ENCODE data around the gene TACC2.

Gene TACC2

DNA sequence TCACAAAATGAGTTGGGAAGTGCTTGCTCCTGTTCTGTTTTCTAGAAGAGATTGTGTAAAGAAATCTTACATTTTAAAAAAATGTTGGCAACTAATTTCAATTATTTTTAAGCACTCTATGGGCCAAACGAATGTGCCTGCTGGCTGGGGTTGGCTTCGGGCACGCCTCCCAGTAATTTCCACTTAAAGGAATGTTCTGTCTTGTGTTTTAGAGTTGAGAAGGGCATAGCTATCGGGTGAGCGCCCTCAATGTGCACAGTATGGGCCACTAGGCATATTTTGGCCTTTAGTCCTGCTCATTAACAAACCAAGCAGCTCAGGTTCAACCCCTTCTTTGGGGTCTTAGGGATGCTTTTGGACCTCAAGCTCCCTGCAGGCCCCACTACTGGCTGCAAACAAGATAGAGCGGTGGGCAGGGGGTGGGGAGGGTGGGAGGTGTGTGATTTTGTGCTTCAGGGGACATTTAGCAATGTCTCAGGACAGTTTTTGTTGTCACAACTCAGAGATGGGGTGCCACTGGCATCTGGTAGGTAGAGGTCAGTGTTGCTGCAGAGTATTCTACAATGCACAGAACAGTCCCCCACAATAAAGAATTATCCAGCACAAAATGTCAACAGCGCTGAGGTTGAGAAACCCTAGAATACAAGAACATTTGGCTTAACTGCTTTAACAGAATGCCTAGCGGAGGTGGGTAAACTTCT is 40.7 kb downstream of the TACC2 start:
- no peak for DNase-seq

DNA sequence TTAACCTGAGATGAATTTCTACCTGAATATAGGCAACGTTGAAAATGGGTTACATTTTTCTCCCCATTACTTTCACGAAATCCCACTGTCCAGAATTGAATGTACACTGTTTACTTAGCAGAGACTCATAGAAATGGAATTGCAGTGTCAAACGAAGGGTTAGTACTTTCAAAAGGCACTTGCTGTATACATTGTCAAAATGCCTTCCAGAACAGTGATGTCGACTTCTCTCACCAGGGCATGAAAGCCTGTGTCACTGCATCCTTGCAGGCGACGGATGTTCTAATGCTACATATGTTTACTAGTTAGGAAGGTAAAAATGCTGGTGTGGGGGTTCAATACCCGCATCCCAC is 41.2 kb downstream of the TACC2 start:
- no peak for DNase-seq

DNA sequence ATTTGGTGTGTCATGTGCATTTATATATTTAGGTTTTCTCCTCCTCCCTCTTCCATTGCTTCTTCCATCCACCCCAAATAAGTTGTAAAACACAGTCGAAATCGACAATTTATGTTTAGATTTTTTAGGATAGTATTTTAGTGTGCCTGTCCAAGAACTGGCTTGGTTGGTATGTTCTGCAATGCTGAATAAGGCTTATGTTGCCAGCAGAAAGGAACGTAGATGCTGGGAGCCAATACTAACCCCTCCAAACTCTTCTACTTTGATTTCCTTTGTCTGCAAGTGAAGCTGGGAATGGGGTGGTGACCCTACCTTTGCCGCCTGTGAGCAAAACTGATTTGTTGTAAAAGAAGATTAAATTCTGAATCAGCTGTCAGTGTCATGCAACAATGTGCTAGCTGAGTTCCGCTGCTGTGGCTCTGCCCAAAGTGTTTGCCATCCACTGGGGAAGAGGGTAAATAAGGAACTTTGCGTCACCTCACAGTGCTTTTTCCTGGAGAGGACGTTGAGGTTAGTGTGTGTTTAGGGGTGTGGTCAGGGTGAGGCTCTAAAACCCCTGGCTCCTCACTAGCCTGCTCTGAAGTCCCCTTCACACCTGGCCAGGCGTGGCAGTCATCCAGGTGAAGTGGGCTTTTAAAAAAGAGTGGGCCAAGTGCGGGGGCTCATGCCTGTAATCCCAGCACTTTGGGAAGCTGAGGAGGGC is 44.4 kb downstream of the TACC2 start:
- DNase-seq: no peak

DNA sequence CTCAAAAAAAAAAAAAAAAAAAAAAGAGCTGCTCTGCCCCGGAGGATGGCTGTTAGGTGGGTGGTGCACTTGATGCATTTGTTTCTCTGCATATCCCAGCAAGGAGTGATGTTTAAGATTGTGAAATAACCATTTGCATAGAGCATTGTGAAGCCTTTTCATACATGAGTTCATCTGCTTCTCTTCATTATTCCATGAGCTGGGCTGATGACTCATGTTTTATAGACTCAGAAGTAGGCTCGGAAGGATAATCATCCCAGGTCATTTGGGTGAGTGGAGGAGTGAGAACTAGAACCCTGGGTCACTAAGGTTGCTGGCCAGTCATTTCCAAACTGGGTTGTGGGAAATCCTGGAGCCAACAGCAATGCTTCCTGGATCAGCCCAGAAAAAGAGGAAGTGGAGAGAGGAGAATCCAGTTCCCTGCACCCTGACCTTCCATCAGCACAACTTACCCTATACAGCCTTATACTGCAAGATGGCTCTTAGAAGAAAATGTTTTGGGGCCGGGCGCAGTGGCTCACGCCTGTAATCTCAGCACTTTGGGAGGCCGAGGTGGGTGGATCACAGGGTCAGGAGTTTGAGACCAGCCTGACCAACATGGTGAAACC is 45.3 kb downstream of the TACC2 start:
- DNase-seq: no peak

DNA sequence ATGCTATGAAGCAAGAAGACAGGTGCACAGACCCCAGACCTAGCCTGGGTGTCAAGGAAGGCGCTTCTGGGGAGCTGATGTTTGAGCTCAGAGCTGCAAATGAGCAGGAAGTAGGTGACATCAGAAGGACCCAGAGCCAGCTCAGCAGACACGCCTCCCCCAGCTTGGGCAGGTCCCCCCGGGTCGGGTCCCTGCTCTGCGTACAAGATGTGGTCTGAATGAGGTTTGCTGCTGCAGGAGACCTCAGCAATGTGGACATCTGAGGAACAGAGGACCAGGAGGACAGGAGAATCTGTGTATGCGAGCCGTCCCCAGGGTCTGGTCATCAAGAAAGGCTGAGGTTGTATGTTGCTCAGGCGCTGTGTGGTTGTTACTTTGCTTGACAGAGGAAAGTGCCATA is 51.8 kb downstream of the TACC2 start:
- DNase-seq: no peak

DNA sequence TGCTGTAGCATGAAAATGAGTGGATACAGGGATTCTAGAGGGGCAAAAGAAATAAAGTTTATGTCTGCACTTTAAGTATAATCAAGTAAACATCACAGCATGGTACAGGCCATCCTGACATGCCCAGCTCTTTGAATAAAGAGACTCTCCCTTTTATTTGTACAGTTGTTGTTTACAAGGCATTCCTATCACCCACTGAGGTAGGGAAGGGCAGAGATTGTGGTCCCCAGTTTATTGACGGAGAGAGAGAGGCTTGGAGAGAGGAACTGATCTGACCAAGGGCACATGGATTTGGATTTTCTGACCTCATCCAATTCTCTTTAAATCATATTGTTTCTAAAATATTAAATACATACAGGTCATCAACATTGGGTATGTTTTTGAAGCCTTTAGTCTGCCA is 53.9 kb downstream of the TACC2 start:
- no peak for DNase-seq

DNA sequence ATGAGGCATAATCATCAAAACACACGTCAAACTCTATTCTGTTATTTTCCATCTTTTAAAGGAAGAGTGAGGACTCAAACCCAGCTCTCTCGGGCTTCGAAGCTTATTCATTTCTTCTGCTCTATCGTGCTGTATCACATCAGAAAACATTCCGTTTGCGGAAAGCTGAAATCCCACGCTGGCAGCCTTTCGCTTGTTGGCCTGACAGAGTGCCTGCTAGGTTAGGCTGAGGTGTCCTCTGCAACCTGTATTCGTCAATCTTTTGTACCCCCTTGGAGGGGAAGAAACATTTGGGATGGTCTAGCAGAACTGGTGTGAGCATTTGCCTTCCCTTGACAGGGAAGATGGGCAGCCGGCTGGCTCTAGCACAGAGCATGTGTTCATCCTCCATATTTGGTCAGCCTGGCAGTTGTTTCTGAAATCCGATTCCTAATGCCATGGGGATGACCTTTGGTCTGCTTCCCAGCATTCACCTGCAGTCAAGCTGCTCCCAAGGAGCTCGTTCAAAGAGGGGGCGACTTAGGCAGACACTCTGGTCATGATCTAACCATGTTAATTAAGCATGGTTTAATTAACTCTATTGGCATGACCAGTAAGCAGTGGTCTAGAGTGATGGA is 55.2 kb downstream of the TACC2 start:
- DNase-seq: no peak

DNA sequence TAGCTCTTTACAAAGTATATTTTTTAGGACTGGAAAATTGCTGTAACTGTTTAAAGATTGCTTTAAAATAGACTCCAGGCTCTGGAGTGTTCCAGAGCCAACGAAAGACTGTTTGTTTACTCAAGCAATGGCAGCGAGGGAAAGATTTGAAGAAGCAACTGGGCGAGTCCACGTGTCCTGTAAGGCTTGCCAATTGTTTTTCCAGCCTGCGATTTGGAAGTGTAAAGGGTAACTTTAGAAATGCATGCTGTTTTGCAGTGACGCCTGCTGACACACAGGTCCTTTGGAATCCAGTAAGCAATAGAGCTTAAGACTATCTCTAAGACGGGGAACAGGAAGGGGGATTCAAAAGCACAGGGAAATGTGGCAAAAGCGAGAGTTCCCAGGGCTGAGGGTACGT is 55.8 kb downstream of the TACC2 start:
- no peak for DNase-seq

DNA sequence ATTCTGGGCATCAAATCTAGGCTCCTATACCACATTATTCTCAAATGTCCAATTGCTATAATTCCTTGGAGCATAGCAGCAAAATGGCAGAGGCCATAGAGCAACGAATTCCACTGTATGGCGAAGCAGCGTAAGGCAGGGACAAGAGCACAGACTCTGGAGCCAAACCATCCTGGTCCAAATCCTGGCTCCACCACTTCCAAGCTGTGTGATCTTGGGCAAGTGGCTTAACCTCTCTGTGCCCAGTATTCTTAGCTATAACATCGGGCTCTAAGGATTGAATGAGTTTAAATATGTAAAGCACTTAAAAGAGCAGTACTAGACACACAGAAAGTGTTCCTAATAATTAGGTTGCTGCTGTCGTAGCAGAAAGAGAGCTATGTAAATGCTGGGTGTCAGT is 56.2 kb downstream of the TACC2 start:
- DNase-seq: no peak

DNA sequence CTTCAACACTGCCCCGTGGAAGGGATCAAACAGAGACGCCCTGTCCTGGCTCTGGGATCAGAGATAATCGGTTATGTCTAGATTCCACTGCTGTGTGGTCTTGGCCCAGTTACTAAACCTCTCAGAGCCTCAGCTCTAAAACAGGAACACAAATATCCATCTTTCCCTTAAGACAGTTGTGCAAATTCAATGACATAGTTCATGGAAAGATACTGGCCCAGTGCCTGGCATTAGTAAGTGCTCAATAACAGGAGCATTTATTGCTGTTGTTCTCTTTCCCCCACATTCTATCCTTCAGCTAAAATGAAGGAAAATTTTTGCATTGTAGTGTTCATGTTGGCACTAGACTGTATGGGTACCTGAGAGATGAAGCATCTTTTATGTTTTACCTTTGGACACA is 58.6 kb downstream of the TACC2 start:
- DNase-seq: no peak

DNA sequence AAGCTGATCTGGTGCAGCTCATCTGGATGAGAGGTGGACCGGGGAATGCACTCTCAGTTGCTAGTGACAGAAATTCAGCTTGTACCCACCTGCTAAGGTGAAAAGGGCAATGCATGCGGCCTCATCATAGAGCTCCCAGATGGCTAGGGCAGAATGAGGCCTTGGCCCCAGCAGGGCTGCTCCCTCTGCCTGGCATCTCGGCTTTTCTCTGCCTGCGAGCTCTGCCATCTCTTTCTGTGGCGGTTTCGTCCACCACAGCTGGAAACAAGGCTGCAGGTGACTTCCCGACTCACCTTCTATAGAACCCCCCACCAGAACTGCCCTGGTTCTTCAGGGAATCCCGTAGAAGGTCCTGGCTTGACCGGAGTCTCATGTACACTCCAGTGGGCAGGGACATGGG is 60.1 kb downstream of the TACC2 start:
- no peak for DNase-seq

DNA sequence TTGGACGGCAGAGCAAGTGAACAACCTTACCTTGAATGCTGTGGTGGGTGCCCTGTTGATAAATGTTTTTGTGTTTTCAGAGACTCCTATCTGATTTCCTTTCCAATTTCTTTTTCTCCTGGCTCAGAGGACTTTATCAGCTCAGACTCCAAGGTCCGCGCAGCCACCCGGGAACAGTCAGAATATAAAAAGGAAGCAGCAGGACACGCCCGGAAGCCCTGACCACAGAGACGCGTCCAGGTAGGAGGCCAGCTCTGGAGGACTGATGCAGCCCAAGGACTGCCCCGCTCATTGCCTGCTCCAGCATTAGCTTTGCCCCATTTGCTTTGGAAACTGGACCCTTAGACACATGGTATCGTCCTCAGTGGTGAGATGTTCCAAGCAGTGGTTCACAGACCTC is 61.3 kb downstream of the TACC2 start:
- no peak for DNase-seq

DNA sequence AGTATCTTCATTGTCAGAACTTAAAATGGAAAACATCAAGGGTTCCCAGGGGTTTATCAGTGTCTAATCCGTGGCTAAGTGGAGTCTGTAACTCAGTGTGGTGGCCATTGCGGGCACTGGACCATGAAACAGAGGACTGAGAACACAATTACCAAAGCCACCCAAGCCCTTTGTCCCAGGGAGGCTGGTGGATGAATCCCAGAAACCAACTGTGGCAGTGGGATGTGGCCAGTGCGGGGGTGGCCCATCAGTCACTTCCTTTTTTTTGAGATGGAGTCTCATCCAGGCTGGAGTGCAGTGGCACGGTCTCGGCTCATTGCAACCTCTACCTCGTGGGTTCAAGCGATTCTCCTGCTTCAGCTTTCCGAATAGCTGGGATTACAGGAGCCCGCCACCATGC is 61.8 kb downstream of the TACC2 start:
- no peak for DNase-seq

DNA sequence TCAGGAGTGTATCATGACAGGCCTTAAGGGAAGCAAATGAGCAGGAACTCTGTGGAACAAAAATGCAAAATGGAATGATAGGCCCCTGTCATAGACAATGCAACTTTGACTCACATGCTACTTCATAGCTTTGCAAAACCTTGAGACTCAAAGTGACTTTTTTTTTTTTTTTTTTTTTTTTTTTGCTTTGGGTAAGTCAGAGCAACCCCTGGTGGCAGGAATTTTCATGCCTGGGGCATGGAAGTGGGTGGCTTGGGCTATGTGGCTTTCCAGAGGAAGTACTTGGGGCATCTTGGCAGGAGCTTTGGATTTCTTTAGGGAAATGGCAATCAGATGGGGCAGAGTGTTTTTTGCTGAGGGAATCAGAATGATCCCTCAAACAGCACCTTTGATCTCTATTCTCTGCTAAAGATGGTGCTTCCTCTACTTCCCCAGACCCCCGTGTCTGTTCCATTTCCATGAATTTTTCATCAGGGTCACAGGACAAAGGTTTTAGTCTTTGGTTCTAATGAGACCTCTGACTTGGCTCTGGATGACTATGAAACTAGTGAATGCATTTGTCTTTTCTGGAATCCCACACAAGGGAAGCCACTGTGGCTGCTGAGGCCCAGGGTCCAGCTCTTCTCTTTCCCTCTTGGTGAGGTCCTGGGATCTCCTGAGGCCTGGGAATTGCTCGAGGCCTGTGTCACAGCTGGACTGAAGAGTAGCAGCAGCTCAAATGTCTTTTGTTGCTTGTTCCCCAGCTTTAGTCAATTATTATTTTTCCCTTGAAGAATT is 62.8 kb downstream of the TACC2 start:
- no peak for DNase-seq

DNA sequence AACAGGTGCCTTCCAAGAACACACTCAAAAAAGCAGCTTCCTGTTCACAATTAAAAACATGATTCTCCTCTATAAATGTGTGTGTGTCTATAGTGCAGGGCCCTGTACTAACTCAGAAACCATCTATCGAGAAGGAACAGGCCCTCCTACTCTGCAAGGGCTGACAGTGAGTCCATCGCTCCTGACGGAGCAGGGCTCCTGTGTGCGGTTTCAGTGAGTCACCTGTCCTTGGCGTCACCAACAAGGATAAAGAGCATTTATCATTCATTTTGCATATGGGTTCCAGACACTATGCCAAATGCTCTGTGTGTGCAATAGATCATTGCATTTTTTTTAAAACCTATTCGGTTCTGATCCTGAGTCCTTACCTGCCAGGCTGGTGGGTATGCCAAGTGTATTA is 63.7 kb downstream of the TACC2 start:
- no peak for DNase-seq

DNA sequence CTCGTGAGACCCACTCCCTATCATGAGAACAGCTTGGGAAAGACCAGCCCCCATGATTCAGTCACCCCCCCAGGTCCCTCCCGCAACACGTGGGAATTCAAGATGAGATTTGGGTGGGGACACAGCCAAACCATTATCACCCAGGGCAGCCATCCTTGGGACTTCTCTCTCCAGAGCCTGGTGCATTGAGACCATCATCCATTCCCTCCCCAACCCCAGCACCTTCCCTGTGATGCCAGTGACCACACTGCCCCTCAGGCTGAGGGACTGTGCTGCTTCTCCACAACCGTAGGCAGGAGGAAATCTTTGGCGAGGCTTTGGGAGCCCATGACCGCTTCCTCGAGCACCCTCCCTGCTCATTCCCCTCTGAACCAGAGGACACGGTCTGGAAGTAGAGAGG is 64.4 kb downstream of the TACC2 start:
- no peak for DNase-seq

DNA sequence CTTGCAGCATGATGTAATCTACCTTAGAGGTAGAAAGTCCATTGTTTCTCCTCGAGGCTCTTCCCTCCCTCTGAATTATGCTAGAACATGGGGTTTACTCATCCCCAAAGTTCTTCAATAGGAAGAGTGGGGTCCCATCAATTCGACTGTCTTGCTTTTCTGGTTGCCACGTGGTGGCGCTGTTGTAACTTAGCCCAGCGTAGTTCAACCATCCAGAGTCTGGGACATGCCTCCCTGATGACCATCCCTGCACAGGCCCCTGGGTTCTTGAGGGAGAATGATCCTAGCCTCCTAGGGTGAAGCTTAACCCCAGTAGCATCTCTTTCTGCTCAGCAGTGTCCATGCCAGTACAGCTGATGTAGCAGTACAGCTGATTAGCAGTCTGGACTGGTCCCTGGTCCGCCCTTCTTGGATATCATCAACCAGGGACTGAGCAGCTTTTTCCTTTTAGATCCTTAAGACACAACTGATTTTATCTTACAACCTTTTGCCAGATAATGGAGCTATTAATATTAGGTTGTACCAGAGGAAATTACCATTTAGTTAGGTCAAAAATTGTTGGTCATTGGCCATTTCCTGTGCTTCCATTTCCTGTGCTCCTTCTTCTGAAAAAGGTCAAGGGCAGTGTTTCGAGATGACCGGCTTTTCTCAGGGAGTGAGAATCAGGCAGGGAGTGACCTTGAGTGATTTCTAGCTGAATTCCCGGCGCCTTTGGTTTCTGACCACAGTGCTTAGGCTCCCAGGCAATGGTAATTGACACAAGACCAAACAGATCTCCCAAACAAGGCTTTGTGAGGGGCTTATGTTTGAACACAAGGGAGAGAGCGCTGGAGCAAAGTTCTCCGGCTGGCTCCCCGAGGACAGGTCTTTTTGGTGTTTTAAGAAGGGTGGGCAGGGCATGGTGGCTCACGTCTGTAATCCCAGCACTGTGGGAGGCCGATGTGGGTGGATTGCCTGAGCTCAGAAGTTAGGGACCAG is 65.4 kb downstream of the TACC2 start:
- DNase-seq: no peak

DNA sequence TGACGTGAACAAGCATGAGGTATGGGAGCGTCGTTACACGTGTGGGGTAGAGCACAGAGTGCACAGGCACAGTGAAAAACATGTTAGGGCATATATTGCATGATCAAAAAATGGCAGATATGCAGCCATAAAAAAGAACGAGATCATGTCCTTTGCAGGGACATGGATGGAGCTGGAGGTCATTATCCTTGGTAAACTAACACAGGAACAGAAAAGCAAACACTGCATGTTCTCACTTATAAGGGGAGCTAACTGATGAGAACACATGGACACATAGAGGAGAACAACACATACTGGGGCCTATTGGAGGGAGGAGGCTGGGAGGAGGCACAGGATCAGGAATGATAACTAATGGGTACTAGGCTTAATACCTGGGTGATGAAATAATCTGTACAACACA is 66.3 kb downstream of the TACC2 start:
- DNase-seq: no peak

DNA sequence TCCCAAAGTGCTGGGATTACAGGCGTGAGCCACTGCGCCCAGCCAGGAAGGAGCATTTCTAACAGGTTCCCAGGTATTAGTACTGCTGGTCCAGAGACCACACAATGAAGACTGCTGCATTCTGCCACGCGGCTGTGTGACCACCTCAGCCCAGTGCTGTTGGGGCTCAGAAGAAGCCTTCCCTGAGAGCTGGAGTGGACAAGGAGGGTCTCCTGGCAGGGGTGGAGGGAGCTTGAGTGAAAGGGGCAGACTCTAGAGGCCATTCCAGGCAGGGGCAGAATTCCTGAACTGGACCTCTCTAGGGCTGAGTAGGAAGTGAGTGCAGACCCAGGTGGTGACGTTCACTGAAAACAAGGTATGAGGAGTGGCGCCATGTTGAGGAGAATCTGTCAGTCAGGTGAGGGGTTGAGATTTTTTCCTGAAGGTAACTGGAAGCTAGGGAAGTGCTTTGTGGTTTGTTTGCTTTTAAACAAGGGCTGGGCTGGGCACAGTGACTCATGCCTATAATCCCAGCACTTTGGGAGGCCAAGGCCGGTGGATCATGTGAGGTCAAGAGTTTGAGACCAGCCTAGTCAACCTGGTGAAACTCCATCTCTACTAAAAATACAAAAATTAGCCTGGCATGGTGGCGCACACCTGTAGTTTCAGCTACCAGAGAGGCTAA is 67.6 kb downstream of the TACC2 start:
- DNase-seq: no peak

DNA sequence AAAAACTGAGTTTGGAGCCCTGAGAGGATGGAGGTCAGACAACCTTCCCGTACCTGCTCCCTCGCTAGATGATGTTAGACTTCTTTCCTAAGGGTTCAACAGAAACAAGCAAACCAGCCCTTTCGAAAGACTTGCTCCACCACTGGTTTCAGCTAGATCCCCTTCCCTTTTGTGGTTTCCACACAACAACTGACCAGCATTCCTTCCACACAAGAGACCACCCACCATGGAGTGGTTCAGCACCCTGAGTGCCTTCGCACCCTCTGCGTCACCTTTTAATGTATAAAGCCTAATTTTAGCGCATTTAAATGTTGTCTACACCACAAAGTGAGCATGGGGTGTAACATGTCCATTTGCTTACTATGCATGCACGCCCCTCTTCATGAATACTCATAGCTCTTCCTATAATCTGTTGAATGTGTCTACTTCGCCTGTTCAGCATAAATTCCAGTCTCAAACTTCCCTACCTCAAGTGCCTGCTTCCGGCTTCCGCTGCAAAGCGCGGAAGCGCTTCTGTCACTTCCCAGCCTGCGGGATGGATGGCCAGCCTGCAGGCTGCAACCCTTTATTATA is 69.0 kb downstream of the TACC2 start:
- no peak for DNase-seq

DNA sequence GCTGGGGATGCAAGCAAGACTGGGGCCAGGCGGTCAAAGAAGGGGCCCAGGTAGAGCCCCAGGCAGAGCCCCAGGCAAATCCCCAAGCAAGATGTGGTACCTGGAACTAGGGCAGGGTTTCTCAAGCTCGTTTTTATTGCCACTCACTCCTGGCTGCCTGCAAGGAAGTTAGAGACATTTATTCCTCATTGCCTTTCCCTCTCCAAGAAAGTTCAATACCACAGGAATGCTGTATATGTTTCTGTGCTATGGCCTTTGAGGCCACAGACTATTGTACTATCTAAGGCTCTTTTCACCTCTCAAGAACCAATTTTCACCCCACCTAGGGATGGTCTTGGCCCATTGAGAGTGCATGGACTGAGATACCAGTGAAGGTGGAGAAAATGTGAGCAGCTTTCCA is 71.3 kb downstream of the TACC2 start:
- DNase-seq: no peak

Data from activated T-cell treated with anti-CD3 and anti-CD28 coated beads for 4 hours (primary cell).